GM21447 (cell line): ENCODE measurements around the gene KLF13.

Source experiments
- ATAC-seq: cut with Tn5 transposase; IDR thresholded peaks from one replicate; pipeline ENCODE4 v1.9.1; 2021; ENCODE audit not compliant: unreplicated experiment

KLF13 gene

GRCh38 chr15:31360843-31361763, 34.5 kb downstream of the KLF13 start:
- peak; percentile 72 for ATAC-seq

- no peak for ATAC-seq
Measured at GRCh38 chr15:31361764-31362515, 35.3 kb downstream of the KLF13 start.

- no peak for ATAC-seq
Measured at GRCh38 chr15:31362886-31363285, 36.3 kb downstream of the KLF13 start.

GRCh38 chr15:31364301-31365031, 37.8 kb downstream of the KLF13 start:
- no peak for ATAC-seq

- no peak for ATAC-seq
Measured at GRCh38 chr15:31365032-31365654, 38.5 kb downstream of the KLF13 start.

GRCh38 chr15:31365655-31366127, 39.1 kb downstream of the KLF13 start:
- peak; percentile 48 for ATAC-seq

- no peak for ATAC-seq
Measured at GRCh38 chr15:31366169-31366734, 39.6 kb downstream of the KLF13 start.

- no peak for ATAC-seq
Measured at GRCh38 chr15:31367021-31367729, 40.5 kb downstream of the KLF13 start.

- peak; percentile 48 for ATAC-seq
Measured at GRCh38 chr15:31367730-31368344, 41.2 kb downstream of the KLF13 start.

GRCh38 chr15:31369727-31370126, 43.1 kb downstream of the KLF13 start:
- no peak for ATAC-seq

- ATAC-seq: no peak
Measured at GRCh38 chr15:31371520-31372240, 45.0 kb downstream of the KLF13 start.

GRCh38 chr15:31372635-31373091, 46.0 kb downstream of the KLF13 start:
- no peak for ATAC-seq

GRCh38 chr15:31373096-31373865, 46.6 kb downstream of the KLF13 start:
- ATAC-seq: no peak

GRCh38 chr15:31373970-31374369, 47.3 kb downstream of the KLF13 start:
- ATAC-seq: no peak

GRCh38 chr15:31374489-31374888, 47.9 kb downstream of the KLF13 start:
- ATAC-seq: no peak

- ATAC-seq: no peak
Measured at GRCh38 chr15:31374986-31375385, 48.4 kb downstream of the KLF13 start.

GRCh38 chr15:31375772-31376171, 49.1 kb downstream of the KLF13 start:
- no peak for ATAC-seq

GRCh38 chr15:31376511-31376910, 49.9 kb downstream of the KLF13 start:
- ATAC-seq: no peak
